Fibroblast of villous mesenchyme (primary cell): ENCODE measurements around the gene YWHAB. TPM values are rescaled to one million over a fixed set of nuclear protein-coding genes. Genes with fewer than 3 reads are reported as not detected.

ENCODE experiments used
- total RNA-seq: library from RNA; depleted of rRNA; stranded (reverse); fragments of >200 nt; gene quantifications from 2 replicates; pipeline ENCODE4 v1.2.3, GENCODE V29; 2012

YWHAB gene
- total RNA-seq, 1 donor, result 147 TPM

Other genes with a start within 250 kb of the YWHAB start
- 6.4 and 10.4 TPM in 2 replicates for gene ADA, start 234.0 kb upstream of the YWHAB start, total RNA-seq
- gene CCN5, start 170.3 kb upstream of the YWHAB start, total RNA-seq, result 0.32 and 1.7 TPM in 2 replicates
- gene KCNK15, start 139.8 kb upstream of the YWHAB start, total RNA-seq, result 0.32 and 1.7 TPM in 2 replicates
- gene RIMS4, start 75.2 kb upstream of the YWHAB start, total RNA-seq, result under 0.01 TPM in 1 of 2 replicates, not detected in the other
- 10.8 and 11.0 TPM in 2 replicates for gene PABPC1L, start 24.4 kb downstream of the YWHAB start, total RNA-seq
- 15.1 and 22.0 TPM in 2 replicates for gene TOMM34, start 74.7 kb downstream of the YWHAB start, total RNA-seq
- 28.0 and 35.8 TPM in 2 replicates for gene STK4, start 80.8 kb downstream of the YWHAB start, total RNA-seq
- gene KCNS1, start 215.4 kb downstream of the YWHAB start, total RNA-seq, result 0.86 and 1.3 TPM in 2 replicates
- gene WFDC5, start 229.5 kb downstream of the YWHAB start, total RNA-seq, result not detected in 2 replicates
- not detected in 2 replicates for gene WFDC12, start 238.8 kb downstream of the YWHAB start, total RNA-seq